NCI-H1436 treated with DMSO at 0.1 percent for 48 hours (cell line): ENCODE results near the gene POU5F2.

Experiments used
- DNase-seq: peaks from one replicate; lab custom pipeline; 2025; lab: John Stamatoyannopoulos, UW

The POU5F2 gene, protein sequence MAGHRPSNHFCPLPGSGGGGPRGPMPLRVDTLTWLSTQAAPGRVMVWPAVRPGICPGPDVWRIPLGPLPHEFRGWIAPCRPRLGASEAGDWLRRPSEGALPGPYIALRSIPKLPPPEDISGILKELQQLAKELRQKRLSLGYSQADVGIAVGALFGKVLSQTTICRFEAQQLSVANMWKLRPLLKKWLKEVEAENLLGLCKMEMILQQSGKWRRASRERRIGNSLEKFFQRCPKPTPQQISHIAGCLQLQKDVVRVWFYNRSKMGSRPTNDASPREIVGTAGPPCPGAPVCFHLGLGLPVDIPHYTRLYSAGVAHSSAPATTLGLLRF

GRCh38 chr5:93741136-93741811 is at the start of gene POU5F2:
Gene POU5F2, minus strand, starts transcription at chr5:93741600. Its CDS starts 37 bp downstream, at chr5:93741563.
- DNase-seq = no peak

GRCh38 chr5:93790401-93790800 is 49.0 kb upstream of the POU5F2 start:
- no peak for DNase-seq

DNA sequence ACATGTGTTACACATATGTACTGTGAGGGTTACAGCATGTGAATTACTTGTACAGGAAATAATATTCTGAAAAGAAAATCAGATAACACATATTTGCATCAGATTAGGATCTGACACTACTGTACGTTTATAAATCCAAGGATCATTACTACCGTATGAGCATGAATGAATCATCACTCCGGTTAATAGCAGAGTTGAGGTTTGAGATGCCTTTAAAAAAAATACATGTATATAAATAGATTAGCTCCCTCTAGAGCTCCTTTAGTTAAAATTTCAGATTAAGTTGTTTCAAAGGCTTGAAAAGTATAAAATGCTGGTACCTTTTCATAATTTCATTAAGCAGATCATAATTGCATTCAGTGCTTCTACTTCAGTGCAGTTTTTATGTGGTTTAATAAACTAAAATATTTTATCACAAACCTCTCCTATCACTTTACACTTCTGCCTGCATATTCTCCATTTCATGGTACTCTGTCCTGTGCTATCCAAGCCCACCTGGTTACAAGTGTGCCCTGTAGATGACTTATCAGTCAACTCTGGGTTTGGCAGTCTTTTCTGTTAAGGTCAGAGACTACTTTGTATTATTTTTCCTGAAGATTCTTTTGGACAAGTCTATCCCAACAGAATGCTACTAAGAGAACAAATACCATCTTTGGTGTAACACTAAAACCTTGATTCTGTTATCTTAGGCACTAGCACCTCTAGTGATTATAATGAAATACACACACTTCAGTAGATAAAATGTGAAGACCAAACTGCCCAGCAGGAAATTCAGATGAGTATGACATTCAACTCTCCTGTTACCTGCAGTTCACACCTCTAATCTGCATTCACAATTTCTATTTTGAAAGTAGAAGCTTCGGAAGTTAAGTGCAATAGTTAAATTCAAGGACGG is 48.0 kb upstream of the POU5F2 start:
- no peak for DNase-seq

GRCh38 chr5:93787598-93787997 is 46.2 kb upstream of the POU5F2 start:
- no peak for DNase-seq

GRCh38 chr5:93785475-93785874 is 44.1 kb upstream of the POU5F2 start:
- no peak for DNase-seq

GRCh38 chr5:93782978-93783377 is 41.6 kb upstream of the POU5F2 start:
- DNase-seq = no peak

DNA sequence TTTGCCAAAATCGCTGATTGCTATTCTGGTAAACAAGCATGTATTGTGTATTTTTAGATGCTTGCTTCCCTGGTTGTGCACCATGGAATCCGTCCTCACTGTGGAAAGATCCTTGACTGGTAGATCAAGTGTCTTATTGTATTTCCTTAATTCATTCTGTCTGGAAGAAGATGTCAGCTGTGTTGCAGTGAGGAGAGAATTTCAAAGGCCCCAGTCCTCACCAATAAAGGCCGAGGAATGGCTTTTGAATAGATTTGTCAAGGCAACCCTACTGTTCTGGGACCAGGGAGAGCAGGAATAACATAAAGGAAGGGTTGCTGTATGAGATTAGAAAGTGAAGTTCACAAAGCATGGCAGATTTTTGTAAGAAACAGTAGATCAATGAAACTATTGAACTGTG is 36.2 kb upstream of the POU5F2 start:
- no peak for DNase-seq

DNA sequence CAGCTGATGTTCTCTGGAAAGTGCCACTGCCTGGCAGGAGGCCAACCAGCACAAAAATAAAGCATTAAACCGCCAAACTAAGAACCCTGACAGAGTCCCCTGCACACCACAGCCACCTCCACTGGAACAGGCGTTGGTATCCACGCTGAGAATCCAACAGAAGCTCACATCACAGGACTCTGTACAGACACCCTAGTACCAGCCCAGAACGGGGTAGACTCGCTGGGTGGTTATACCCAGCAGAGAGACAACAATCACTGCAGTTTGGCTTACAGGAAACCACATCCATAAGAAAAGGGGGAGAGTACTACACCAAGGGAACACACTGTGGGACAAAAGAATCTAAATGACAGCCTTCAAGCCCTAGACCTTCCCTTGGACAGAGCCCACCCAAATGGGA is 15.0 kb upstream of the POU5F2 start:
- DNase-seq = no peak

DNA sequence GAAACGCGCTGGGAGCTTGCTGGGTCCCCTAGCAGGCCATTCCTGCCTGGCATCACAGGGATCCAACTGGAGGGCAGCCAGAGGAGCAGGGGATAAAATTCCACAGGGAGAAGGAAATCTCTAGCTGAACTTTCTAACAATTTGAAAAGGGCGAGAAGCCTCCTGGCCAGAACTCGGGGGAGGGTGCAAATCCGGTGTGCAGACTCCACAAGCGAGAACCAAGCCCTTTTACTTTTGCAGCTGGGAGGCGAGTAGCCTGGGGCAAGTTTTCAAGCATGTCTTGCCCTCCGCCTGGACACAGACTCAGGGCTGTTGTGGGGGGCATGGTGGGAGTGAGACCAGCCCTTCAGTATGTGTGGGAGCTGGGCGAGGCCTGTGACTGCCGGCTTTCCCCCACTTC is 14.3 kb upstream of the POU5F2 start:
- no peak for DNase-seq

GRCh38 chr5:93748875-93749397 is 7.5 kb upstream of the POU5F2 start:
- no peak for DNase-seq

DNA sequence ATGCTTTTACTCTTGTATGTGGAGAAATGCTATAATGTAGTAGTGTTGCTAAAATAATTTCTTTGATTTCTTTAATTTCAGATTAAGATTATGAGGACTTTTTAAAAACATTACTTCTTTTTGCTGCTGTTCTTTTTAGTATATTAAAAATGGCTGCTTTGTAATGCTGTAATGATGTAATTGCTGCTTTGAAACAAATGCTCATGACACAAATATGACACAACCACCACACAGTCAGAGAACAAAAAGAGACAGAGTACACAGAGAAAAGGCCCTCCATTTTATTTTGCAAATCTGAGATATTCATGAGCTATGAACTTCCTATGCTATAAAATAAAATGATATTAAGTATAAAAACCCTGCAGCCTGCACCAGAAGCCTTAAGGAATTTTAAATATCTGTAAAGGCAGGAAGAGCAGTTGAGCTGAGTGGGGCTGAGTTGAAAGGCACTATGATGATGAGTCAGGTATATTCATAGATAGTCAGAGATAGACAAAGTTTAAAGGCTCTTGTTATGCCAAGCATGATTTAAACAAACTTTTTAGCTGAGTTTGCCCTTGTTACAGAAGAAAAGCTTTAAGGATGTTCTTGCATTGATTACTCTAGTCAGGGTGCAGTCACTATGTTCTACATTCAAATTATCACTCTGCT is 5.1 kb upstream of the POU5F2 start:
- no peak for DNase-seq

GRCh38 chr5:93736284-93736683 is 5.1 kb downstream of the POU5F2 start:
- DNase-seq = no peak

GRCh38 chr5:93735378-93735777 is 6.0 kb downstream of the POU5F2 start:
- DNase-seq = no peak

GRCh38 chr5:93731987-93732386 is 9.4 kb downstream of the POU5F2 start:
- DNase-seq = no peak

DNA sequence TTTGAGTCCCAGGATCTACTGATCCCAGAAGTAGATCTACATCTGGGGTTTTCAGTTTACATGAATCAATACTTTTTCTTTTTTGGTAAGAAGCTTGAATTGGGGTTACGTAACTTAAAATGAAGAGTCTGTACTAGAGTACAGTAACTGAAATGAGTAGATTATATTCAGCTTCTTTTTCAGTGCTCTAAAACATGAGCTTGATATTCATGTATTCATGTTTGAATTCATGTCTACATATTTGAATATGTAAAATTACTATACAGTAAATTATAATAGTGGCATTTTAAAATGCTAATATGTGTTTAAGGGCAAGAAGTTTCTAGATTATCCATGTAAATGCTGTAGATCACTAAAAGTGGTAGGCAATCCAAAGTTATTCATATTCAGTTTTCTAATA is 14.8 kb downstream of the POU5F2 start:
- no peak for DNase-seq

DNA sequence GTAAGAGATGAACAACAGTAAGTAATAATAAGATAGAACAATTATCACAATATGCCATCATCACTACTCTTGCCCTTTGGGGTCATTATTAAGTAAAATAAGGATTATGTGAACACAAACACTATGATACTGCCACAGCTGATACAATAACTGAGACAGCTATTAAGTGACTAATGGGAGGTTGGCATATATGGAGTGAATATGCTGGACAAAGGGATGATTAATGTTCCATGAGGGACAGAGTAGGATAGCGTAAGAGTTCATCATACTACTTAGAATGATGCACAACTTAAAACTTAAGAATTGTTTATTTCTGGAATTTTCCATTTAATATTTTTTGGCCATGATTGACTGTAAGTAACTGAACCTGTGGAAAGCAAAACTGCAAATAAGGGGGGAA is 16.6 kb downstream of the POU5F2 start:
- DNase-seq = no peak

DNA sequence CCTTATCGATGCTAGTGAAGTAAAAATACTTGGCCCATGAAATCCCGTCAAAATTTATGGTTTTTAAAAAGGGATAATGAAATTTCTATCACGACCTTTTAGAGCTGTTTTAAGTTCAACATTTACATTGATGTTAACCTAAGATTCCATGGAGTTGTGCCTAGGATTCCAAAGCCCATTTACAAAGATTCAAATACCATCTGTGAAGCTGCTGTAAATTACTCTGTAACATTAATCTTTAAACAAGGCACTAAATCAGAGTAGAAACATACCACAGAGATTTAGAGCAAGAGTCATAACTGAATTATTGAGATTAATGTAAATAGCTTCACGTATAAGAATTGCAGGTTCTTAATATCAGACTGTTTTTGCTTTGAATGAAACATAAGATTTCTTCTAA is 17.7 kb downstream of the POU5F2 start:
- DNase-seq = no peak

GRCh38 chr5:93723005-93723404 is 18.4 kb downstream of the POU5F2 start:
- DNase-seq = no peak

DNA sequence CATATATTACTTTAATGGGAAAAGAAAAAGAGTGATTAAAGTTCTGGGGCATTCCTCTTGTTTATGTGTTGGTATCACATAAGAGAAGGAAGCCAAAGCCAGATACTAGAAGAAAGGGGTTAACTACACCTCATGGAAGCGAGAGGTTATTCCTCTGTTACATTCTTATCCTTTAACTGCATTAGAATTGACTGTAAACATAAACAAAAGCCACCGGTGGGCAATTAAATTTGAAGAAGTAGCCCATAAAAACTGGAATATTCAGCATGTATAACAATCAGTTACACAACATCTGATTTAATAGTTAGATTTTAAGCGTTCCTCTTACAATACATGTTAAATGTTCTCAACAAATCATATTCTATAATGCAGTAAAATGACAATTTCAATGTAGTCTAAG is 18.8 kb downstream of the POU5F2 start:
- DNase-seq = no peak

GRCh38 chr5:93721511-93721910 is 19.9 kb downstream of the POU5F2 start:
- DNase-seq = no peak

DNA sequence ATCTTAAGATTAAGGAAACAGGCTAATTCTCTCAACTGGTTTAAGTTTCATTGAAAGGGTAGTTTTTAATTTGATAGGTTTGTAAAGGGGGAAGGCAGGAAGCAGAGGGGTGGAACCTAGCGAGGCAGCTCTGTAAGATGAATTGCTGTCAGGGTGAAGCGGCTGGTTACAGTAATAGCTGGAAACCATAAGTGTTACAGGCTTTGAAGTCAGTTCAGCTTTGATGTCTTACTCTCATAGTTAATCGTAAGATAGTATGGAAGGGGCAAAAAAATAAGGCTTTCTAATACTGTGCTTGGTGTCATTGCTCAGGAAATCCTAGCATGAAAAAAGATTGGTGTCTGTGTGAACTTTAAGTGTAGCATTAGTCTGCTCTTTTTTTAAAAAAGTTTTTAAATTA is 20.3 kb downstream of the POU5F2 start:
- DNase-seq = no peak

DNA sequence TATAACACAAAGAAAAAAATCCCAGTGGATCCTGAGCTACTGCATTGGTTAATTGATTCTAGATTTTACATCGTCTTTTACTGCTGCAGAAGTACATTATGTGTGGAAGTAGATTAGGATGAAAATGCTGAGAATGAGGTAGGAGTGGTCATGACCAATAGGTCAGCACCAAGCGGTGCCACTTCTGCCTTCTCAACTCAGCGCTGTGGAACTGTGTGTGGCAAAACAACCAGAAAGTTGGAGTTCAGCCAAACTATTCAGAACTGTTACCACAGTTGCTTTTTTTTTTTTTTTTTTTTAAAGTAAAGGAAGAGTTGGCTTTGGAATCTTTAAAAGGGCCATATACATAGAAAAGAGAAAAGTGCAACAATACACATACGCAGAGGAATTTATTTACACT is 24.2 kb downstream of the POU5F2 start:
- no peak for DNase-seq
